HepG2 (cell line): ENCODE measurements around the gene SLC29A3. TPM values are rescaled to one million over a fixed set of nuclear protein-coding genes. Genes with fewer than 3 reads are reported as not detected.

Experiments used
- ATAC-seq: fragments of 200-7000 bp; cut with Tn5 transposase; 3 replicates; pipeline ENCODE4 v1.9.1; 2020; ENCODE audit warnings: mild to moderate bottlenecking, moderate library complexity
- BruUV-seq: library from RNA; stranded (reverse); fragments of 400-500 nt; replicated peaks from 2 replicates; lab custom pipeline; 2021; lab: Mats Ljungman, UMichigan
- CTCF ChIA-PET: fragments of 300-600 bp; formaldehyde crosslinking; extraction: SDS; loops from one replicate; lab custom pipeline; 2021; ENCODE audit warnings: low total read pairs, inconsistent platforms, low intra/inter-chr PET ratio; lab: Yijun Ruan, JAX
- POLR2A ChIA-PET: fragments of 350-600 bp; sonication (Branson Sonifier 250); formaldehyde crosslinking; loops from one replicate; lab custom pipeline; 2020; ENCODE audit warnings: antibody characterized with exemption, inconsistent platforms; lab: Yijun Ruan, JAX
- DNase-seq: peaks from one replicate; pipeline ENCODE4 v3.0.0-alpha.2; 2015; ENCODE audit warnings: low spot score
- FAIRE-seq: peaks from 3 replicates; lab custom pipeline; 2011; peaks lifted over from hg19 to GRCh38; lab: Jason Lieb, UNC
- H2AFZ ChIP-seq: one replicate; pipeline ENCODE4 v1.6.1; 2011; ENCODE audit warnings: low read length, inconsistent platforms
- H3K27ac ChIP-seq: fragments of 300-600 bp; 3 replicates; pipeline ENCODE4 v1.8.0; 2011; ENCODE audit warnings: mixed run types, mild to moderate bottlenecking, mixed read lengths, low read length, inconsistent platforms; ENCODE audit not compliant: insufficient read depth; ENCODE audit errors: extremely low read length
- H3K27me3 ChIP-seq, 2 experiments: fragments of 200-600 bp in 1 of 2; 2 replicates in 1 of 2; 3 replicates in 1 of 2; pipeline versions ENCODE4 v1.6.0 to v1.8.0; 2011; ENCODE audit warnings: low read length in 2 of 2, mild to moderate bottlenecking in 2 of 2, moderate library complexity in 2 of 2, inconsistent platforms in 1 of 2; ENCODE audit not compliant: insufficient read depth in 2 of 2, control insufficient read depth in 1 of 2
- H3K36me3 ChIP-seq, 2 experiments: fragments of 200-600 bp in 1 of 2; replicated peaks in 1 of 2; 2 replicates in 1 of 2; 3 replicates in 1 of 2; pipeline versions ENCODE4 v1.5.1 to v1.8.0; 2011; ENCODE audit warnings: low read length in 2 of 2, inconsistent platforms in 1 of 2; ENCODE audit not compliant: insufficient read depth in 2 of 2, control insufficient read depth in 1 of 2
- H3K4me1 ChIP-seq: 2 replicates; pipeline ENCODE4 v1.5.1; 2012; ENCODE audit warnings: low read length, inconsistent platforms; ENCODE audit not compliant: insufficient read depth
- H3K4me2 ChIP-seq: 2 replicates; pipeline ENCODE4 v1.6.0; 2011; ENCODE audit warnings: low read depth, low read length, inconsistent platforms
- H3K4me3 ChIP-seq, 3 experiments: fragments of 200-600 bp in 1 of 3; sonication (generic), shearing (Covaris generic) in 1 of 3; replicated peaks in 1 of 3; 2 replicates each; pipeline ENCODE4 v1.5.1; 2011 to 2016; ENCODE audit warnings: low read length in 3 of 3, inconsistent platforms in 2 of 3, low read depth in 2 of 3, mild to moderate bottlenecking in 2 of 3, control low read depth in 1 of 3, mixed read lengths in 1 of 3; ENCODE audit not compliant: insufficient read depth in 1 of 3
- H3K79me2 ChIP-seq: one replicate; pipeline ENCODE4 v1.6.1; 2011; ENCODE audit warnings: low read length, inconsistent platforms; ENCODE audit not compliant: insufficient read depth
- H3K9ac ChIP-seq: 2 replicates; pipeline ENCODE4 v1.6.0; 2011; ENCODE audit warnings: mild to moderate bottlenecking, low read depth, low read length, inconsistent platforms; ENCODE audit not compliant: insufficient read depth
- H3K9me3 ChIP-seq: 2 replicates; pipeline ENCODE4 v1.5.1; 2012; ENCODE audit warnings: mild to moderate bottlenecking, low read length
- H4K20me1 ChIP-seq: 2 replicates; pipeline ENCODE4 v1.6.0; 2011; ENCODE audit warnings: inconsistent platforms, mild to moderate bottlenecking, low read length, moderate library complexity; ENCODE audit not compliant: insufficient read depth
- ATF6 ChIP-seq: sonication (generic); formaldehyde crosslinking; conservative IDR thresholded peaks from 2 replicates; pipeline ENCODE4 v1.4.0; 2020; ENCODE audit warnings: missing genetic modification reagents
- HNF4G ChIP-seq, 2 experiments: sonication (generic) in 1 of 2; formaldehyde crosslinking in 1 of 2; IDR thresholded peaks; 2 replicates each; pipeline versions ENCODE4 v1.4.0 to v1.6.1; 2011 to 2020; ENCODE audit warnings: borderline replicate concordance in 2 of 2, low read depth in 2 of 2, mild to moderate bottlenecking in 2 of 2, low read length in 1 of 2, missing genetic modification reagents in 1 of 2, moderate library complexity in 1 of 2
- NR2F2 ChIP-seq: IDR thresholded peaks from 2 replicates; pipeline ENCODE4 v1.6.1; 2012; ENCODE audit warnings: low read depth, inconsistent platforms, borderline replicate concordance
- PHF21A ChIP-seq: sonication (generic); formaldehyde crosslinking; IDR thresholded peaks from 2 replicates; pipeline ENCODE4 v1.5.0; 2020; ENCODE audit warnings: mild to moderate bottlenecking, missing genetic modification reagents
- POLR2AphosphoS5 ChIP-seq: IDR thresholded peaks from 2 replicates; pipeline ENCODE4 v1.6.1; 2012; ENCODE audit warnings: low read depth, low read length
- WGBS: methylation state at CpG from one replicate; pipeline ENCODE4 v1.1.6; 2017; ENCODE audit warnings: low lambda C conversion rate; 5-methylcytosine and 5-hydroxymethylcytosine counted together
- in situ Hi-C: cut with HindIII; loops from 2 replicates; pipeline ENCODE4 v1.10.0; 2017; ENCODE audit warnings: low pct_unique_long_range_greater_than_20kb; ENCODE audit not compliant: extremely low pct_ligation_motif_present
- intact Hi-C: fragments of 100-400 bp; cut with micrococcal nuclease; formaldehyde crosslinking; loops from one replicate; pipeline ENCODE4 v1.10.0; 2022; ENCODE audit not compliant: unreplicated experiment
- polyA plus RNA-seq, 8 experiments: library from polyadenylated mRNA; depleted of rRNA in 3 of 8; stranded (reverse) in 7 of 8; unstranded in 1 of 8; fragments of >200 nt; fragmentation: Illumina TruSeq in 4 of 8; extraction: Trizol in 4 of 8; gene quantifications; 2 replicates each; pipeline versions ENCODE4 v1.2.1 to v1.2.3, GENCODE V29; 2011 to 2016; ENCODE audit warnings: low read depth in 4 of 8, missing spikeins in 1 of 8, mixed read lengths in 1 of 8; ENCODE audit not compliant: insufficient read depth in 1 of 8
- total RNA-seq, 5 experiments: library from RNA; depleted of rRNA; stranded (reverse); fragments of >200 nt; fragmentation: Illumina TruSeq; extraction: Trizol; gene quantifications; 2 replicates each; pipeline ENCODE4 v1.2.3, GENCODE V29; 2016; ENCODE audit warnings: low read depth in 1 of 5
- TF ChIP-seq, protein P1 (sequence below): IDR thresholded peaks from 2 replicates; pipeline ENCODE4 v1.6.1; 2012; ENCODE audit warnings: inconsistent platforms
- TF ChIP-seq, protein P2 (sequence below): fragments of 450-650 bp; IDR thresholded peaks from 2 replicates; pipeline ENCODE4 v1.6.1; 2017
- TF ChIP-seq, protein P3 (sequence below): sonication (generic); formaldehyde crosslinking; IDR thresholded peaks from 2 replicates; pipeline ENCODE4 v1.5.0; 2020; ENCODE audit warnings: mild to moderate bottlenecking, missing genetic modification reagents, moderate library complexity

Gene SLC29A3
- total and polyA plus RNA-seq, 2 of the 13 experiments (the other 11 are each of a cell fraction or from before 2014, with no cell fraction given): 8.6 to 11.8 TPM

DNA sequence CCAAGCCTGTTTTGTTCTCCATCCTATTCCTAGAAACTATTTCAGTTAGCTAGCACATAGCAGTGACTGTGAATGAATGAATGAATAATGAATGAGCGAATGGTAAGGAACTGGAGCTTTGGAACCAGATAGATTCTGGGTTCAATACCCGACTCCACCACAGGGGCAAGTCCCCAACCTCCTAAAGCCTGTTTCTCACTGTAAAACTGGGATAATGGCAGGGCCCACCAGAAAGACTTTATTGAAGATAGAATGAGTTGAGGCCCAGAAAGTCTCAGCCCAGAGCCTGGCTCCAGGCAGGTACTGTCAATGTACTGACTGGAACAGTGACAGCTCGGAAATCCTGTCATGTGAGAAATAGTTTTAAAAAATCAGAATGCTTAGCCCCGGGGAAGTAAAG is 76.6 kb downstream of the SLC29A3 start:
- Histone ChIP-seq H4K20me1 (no peaks in the 10 kb centered on the region), H3K9ac (no peak overlapping the region), H3K27ac (no peak overlapping the region), H3K4me3 (no peak overlapping the region), H3K4me2 (no peak overlapping the region), H3K4me1 (peaks cover 19% of the 10 kb centered on the region), H3K79me2 (no peaks in the 10 kb centered on the region), H3K27me3 (peaks cover 9 to 52% of the 10 kb centered on the region in 2 experiments; a peak in 4 of 5 replicates), H2AFZ (no peak overlapping the region), H3K9me3 (no peaks in the 10 kb centered on the region), H3K36me3 (no peaks in the 10 kb centered on the region)
- FAIRE-seq: no peak
- intact Hi-C loops (no loop called here), in situ Hi-C loops (no loop called here)
- CTCF ChIA-PET: no interaction called here
- no TSS peak for BruUV-seq
- TF ChIP-seq, protein P1, sequence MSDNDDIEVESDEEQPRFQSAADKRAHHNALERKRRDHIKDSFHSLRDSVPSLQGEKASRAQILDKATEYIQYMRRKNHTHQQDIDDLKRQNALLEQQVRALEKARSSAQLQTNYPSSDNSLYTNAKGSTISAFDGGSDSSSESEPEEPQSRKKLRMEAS: no peak
- TF ChIP-seq, protein P2, sequence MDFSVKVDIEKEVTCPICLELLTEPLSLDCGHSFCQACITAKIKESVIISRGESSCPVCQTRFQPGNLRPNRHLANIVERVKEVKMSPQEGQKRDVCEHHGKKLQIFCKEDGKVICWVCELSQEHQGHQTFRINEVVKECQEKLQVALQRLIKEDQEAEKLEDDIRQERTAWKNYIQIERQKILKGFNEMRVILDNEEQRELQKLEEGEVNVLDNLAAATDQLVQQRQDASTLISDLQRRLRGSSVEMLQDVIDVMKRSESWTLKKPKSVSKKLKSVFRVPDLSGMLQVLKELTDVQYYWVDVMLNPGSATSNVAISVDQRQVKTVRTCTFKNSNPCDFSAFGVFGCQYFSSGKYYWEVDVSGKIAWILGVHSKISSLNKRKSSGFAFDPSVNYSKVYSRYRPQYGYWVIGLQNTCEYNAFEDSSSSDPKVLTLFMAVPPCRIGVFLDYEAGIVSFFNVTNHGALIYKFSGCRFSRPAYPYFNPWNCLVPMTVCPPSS: no peak
- TF ChIP-seq NR2F2 (no peak), PHF21A (CRISPR knock-in tag) (no peak)
- ATAC-seq: no peak
- WGBS: 51% methylated on average over 4 of the region's 4 CpGs
- POLR2A ChIA-PET: no interaction called here
- DNase-seq: no peak

DNA sequence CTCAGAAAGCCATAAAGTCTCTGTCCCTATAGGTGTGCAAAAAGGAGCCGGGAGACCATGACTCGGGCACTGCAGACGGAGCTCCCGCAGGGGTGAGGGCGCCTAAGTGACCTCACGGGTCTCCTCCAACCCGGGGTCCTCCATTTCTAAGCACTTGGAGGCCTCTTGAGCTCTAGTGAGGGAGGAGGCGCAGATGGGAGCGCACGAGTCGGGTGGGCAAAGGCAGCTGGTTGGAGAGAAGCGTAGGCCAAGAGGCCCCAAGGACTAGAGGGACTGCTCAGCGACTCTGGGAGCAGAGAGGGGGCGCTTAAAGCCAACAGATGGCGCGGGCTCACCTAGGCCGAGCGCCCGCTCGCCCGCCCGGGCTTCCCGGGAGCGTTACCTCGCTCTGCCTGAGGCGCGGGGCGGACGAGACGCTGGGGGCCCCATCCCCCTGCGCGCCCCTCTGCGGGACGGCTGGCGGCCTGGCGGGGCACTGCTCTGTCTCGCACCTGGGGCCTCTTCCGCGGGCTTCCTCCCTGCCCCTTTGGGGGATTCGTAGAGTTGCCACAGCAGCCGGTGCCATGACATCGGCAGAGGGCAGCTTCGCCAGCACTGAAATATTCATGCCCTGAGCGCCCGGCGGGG is 77.1 kb downstream of the SLC29A3 start:
- no peak overlapping the region for H2AFZ ChIP-seq
- FAIRE-seq: no peak
- TF ChIP-seq HNF4G (IDR thresholded peaks at IDR 0.05; ENCODE audit: borderline replicate concordance, low read depth, low read length) (no peak), HNF4G (CRISPR knock-in tag; IDR thresholded peaks at IDR 0.05; ENCODE audit: borderline replicate concordance, low read depth) (no peak), ATF6 (CRISPR knock-in tag) (no peak), POLR2AphosphoS5 (no peak)
- TF ChIP-seq, protein P3, sequence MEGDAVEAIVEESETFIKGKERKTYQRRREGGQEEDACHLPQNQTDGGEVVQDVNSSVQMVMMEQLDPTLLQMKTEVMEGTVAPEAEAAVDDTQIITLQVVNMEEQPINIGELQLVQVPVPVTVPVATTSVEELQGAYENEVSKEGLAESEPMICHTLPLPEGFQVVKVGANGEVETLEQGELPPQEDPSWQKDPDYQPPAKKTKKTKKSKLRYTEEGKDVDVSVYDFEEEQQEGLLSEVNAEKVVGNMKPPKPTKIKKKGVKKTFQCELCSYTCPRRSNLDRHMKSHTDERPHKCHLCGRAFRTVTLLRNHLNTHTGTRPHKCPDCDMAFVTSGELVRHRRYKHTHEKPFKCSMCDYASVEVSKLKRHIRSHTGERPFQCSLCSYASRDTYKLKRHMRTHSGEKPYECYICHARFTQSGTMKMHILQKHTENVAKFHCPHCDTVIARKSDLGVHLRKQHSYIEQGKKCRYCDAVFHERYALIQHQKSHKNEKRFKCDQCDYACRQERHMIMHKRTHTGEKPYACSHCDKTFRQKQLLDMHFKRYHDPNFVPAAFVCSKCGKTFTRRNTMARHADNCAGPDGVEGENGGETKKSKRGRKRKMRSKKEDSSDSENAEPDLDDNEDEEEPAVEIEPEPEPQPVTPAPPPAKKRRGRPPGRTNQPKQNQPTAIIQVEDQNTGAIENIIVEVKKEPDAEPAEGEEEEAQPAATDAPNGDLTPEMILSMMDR (CRISPR knock-in tag): 0 out of 2 replicates have a peak, but pooled peaks have one; percentile 7
- H3K4me3 ChIP-seq: no peak overlapping the region
- intact Hi-C loops: no loop called here
- no peaks in the 10 kb centered on the region for H3K36me3 ChIP-seq
- H3K79me2 ChIP-seq: no peaks in the 10 kb centered on the region
- WGBS: 81% methylated on average over 17 of the region's 46 CpGs
- ChIA-PET CTCF (no interaction called here), POLR2A (no interaction called here)
- no peaks in the 10 kb centered on the region for H4K20me1 ChIP-seq
- no peaks in the 10 kb centered on the region for H3K9me3 ChIP-seq
- in situ Hi-C loops: no loop called here
- no peak for DNase-seq
- H3K4me1 ChIP-seq: peaks cover 17% of the 10 kb centered on the region
- H3K27me3 ChIP-seq: peaks cover 9 to 52% of the 10 kb centered on the region in 2 experiments; a peak in 3 of 5 replicates
- no peak for ATAC-seq
- H3K4me2 ChIP-seq: no peak overlapping the region
- H3K27ac ChIP-seq: no peak overlapping the region
- H3K9ac ChIP-seq: no peak overlapping the region
- no TSS peak for BruUV-seq
